ENCODE data around the gene NLRP6. TPM values are rescaled to one million over a fixed set of nuclear protein-coding genes. Genes with fewer than 3 reads are reported as not detected.
"Not testable (repeated sequence)": the region's sequence is repeated elsewhere in the genome, so short reads cannot be mapped to it uniquely, and the experiment has no call there.

NLRP6 gene
- polyA plus RNA-seq, 4 donors: 42.2 to 81.5 (median 58.7) TPM

DNA sequence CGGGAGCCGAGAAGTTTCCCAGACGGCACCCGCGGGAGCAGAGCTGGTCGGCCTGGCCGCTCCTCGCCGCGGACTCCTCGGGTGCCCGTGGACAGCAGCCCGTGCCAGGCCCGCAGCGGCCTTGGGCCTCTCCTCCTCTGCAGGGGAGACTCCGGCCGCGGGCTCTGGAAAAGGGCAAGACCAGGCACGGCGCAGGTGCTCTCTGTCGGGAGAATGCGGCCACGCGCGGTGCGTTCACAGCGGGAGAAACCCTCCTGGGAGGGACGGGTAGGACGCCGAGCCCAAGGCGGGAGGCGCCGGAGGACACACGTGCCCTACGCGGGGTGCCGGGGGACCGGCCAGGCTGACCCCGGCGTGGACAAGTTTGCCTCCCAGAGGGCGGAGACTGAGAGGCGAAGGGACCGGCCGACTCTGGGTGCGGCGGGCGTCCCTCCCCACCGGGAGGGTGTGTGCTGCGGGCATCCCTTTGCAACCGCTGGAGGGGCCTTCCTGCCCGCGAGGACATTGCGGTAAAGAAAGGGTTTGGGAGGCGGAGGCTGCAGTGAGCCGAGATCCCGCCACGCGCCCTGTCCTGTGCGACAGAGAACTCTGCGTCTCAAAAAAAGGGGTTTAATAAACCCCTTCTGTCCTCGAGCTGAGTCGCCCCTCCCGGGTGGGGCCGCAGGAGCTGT is 38.0 kb downstream of the NLRP6 start:
- H3K27me3 ChIP-seq (ENCODE audit: control insufficient read depth in 3 of 3, insufficient read depth in 3 of 3, low read length in 3 of 3): peaks cover 0 to 9% (median 0%) of the 10 kb centered on the region in 3 donors
- FAIRE-seq: no peak
- peak overlapping the region; percentile 47 to 95 (median 83) for H3K27ac ChIP-seq (ENCODE audit: low read depth in 1 of 3, low read length in 2 of 3)
- DNase-seq: peak in 1 of 2 donors; percentile 64
- H3K4me1 ChIP-seq (ENCODE audit: control insufficient read depth in 3 of 3, insufficient read depth in 2 of 3, low read depth in 1 of 3, low read length in 2 of 3): peaks cover 0 to 57% (median 2%) of the 10 kb centered on the region in 3 donors
- peaks cover 0 to 8% (median 0%) of the 10 kb centered on the region in 3 donors for H3K36me3 ChIP-seq (ENCODE audit: control insufficient read depth in 3 of 3, insufficient read depth in 2 of 3, low read depth in 1 of 3, low read length in 3 of 3)
- peak overlapping the region; percentile 34 to 75 (median 67) for H3K4me3 ChIP-seq (ENCODE audit: low read depth in 1 of 3, low read length in 3 of 3)
- H3K9me3 ChIP-seq (ENCODE audit: control insufficient read depth in 2 of 2, insufficient read depth in 1 of 2, low read depth in 1 of 2, low read length in 1 of 2): no peaks in the 10 kb centered on the region
- 4 to 16% (median 8%) methylated on average over 48 to 64 of the region's 64 CpGs for WGBS, 3 donors

DNA sequence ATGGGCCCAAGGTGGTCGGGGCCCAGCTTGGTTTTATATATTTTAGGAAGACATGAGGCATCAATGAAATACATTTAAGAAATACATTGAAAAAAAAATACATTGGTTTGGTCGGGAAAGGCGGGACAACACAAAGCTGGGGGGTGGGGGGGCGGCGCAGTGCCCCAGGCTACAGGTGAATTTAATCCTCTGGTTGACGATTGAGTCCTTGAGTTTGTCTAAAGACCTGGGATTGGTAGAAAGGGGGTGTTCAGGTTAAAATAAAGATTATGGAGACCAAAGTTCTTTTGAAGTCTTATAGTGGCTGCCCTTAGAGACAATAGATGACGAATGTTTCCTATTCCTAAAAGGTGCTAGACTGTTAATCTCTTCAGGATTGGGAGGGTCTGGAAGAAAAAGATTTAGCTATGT is 38.7 kb downstream of the NLRP6 start:
- WGBS, 3 donors: 22 to 45% (median 32%) methylated on average over 7 of the region's 7 CpGs
- Histone ChIP-seq H3K27me3 (ENCODE audit: control insufficient read depth in 3 of 3, insufficient read depth in 3 of 3, low read length in 3 of 3) (peaks cover 0 to 9% (median 0%) of the 10 kb centered on the region in 3 donors), H3K4me3 (ENCODE audit: low read depth in 1 of 3, low read length in 3 of 3) (peak overlapping the region in 2 of 3 donors; percentile 34 to 75), H3K27ac (ENCODE audit: low read depth in 1 of 3, low read length in 2 of 3) (peak overlapping the region in 1 of 3 donors; percentile 95), H3K4me1 (ENCODE audit: control insufficient read depth in 3 of 3, insufficient read depth in 2 of 3, low read depth in 1 of 3, low read length in 2 of 3) (peaks cover 0 to 57% (median 2%) of the 10 kb centered on the region in 3 donors), H3K9me3 (ENCODE audit: control insufficient read depth in 2 of 2, insufficient read depth in 1 of 2, low read depth in 1 of 2, low read length in 1 of 2) (no peaks in the 10 kb centered on the region), H3K36me3 (ENCODE audit: control insufficient read depth in 3 of 3, insufficient read depth in 2 of 3, low read depth in 1 of 3, low read length in 3 of 3) (peaks cover 0 to 8% (median 0%) of the 10 kb centered on the region in 3 donors)
- no peak for FAIRE-seq
- peak in 1 of 2 donors; percentile 48 for DNase-seq

DNA sequence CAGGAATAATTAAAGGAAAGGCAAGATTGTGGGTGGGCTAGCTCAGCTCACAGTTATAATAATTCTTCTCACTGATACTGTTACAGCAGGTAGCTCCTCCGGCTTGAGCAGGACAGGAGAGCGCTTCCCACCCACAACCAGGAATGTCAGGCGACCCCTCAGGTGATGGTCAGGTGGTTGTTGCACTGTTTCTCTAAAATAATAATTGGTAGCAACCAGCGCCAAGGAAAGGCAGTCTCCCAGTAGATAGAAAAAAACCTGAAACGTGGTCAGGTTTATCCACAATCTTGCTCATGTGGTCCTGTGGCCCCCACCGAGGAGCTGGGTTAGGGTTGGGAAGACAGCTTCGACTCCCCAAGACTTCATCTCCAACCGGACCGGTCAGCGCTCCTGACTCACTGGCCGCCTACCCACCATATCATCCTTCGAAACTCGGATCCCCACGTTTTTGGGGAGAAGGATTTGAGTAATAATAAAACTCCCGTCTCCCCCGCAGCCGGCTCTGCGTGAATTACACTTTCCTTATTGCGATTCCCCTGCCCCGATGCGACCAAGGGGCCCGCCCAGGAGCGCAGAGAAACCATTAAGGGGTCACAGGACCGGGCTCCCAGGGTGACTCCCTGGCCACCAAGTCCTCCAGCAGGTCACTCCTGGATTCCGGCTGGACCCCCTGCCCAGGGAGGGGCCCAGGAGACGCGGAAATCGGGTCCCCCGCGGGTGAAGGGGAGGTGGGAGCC is 39.6 kb downstream of the NLRP6 start:
- not testable (repeated sequence) for DNase-seq; H3K27me3 ChIP-seq (ENCODE audit: control insufficient read depth in 3 of 3, insufficient read depth in 3 of 3, low read length in 3 of 3); H3K9me3 ChIP-seq (ENCODE audit: control insufficient read depth in 2 of 2, insufficient read depth in 1 of 2, low read depth in 1 of 2, low read length in 1 of 2); H3K4me3 ChIP-seq (ENCODE audit: low read depth in 1 of 3, low read length in 3 of 3); FAIRE-seq; H3K36me3 ChIP-seq (ENCODE audit: control insufficient read depth in 3 of 3, insufficient read depth in 2 of 3, low read depth in 1 of 3, low read length in 3 of 3)
- H3K27ac ChIP-seq (ENCODE audit: low read depth in 1 of 3, low read length in 2 of 3): peak overlapping the region in 2 of 3 donors; percentile 41 to 59
- peaks cover 0 to 47% (median 2%) of the 10 kb centered on the region in 3 donors for H3K4me1 ChIP-seq (ENCODE audit: control insufficient read depth in 3 of 3, insufficient read depth in 2 of 3, low read depth in 1 of 3, low read length in 2 of 3)
- 23 to 35% (median 33%) methylated on average over 9 to 16 of the region's 30 CpGs for WGBS, 3 donors

GRCh38 chr11:318405-319120 is 40.4 kb downstream of the NLRP6 start:
- 1 to 3% (median 1%) methylated on average over 9 to 16 of the region's 79 CpGs for WGBS, 3 donors
- FAIRE-seq; DNase-seq; H3K9me3 ChIP-seq (ENCODE audit: control insufficient read depth in 2 of 2, insufficient read depth in 1 of 2, low read depth in 1 of 2, low read length in 1 of 2); H3K27me3 ChIP-seq (ENCODE audit: control insufficient read depth in 3 of 3, insufficient read depth in 3 of 3, low read length in 3 of 3); H3K36me3 ChIP-seq (ENCODE audit: control insufficient read depth in 3 of 3, insufficient read depth in 2 of 3, low read depth in 1 of 3, low read length in 3 of 3): not testable (repeated sequence)
- peaks cover 0 to 40% (median 0%) of the 10 kb centered on the region in 3 donors for H3K4me1 ChIP-seq (ENCODE audit: control insufficient read depth in 3 of 3, insufficient read depth in 2 of 3, low read depth in 1 of 3, low read length in 2 of 3)
- H3K27ac ChIP-seq (ENCODE audit: low read depth in 1 of 3, low read length in 2 of 3): peak overlapping the region in 2 of 3 donors; percentile 53 to 85
- H3K4me3 ChIP-seq (ENCODE audit: low read depth in 1 of 3, low read length in 3 of 3): peak overlapping the region; percentile 42 to 76 (median 64)

DNA sequence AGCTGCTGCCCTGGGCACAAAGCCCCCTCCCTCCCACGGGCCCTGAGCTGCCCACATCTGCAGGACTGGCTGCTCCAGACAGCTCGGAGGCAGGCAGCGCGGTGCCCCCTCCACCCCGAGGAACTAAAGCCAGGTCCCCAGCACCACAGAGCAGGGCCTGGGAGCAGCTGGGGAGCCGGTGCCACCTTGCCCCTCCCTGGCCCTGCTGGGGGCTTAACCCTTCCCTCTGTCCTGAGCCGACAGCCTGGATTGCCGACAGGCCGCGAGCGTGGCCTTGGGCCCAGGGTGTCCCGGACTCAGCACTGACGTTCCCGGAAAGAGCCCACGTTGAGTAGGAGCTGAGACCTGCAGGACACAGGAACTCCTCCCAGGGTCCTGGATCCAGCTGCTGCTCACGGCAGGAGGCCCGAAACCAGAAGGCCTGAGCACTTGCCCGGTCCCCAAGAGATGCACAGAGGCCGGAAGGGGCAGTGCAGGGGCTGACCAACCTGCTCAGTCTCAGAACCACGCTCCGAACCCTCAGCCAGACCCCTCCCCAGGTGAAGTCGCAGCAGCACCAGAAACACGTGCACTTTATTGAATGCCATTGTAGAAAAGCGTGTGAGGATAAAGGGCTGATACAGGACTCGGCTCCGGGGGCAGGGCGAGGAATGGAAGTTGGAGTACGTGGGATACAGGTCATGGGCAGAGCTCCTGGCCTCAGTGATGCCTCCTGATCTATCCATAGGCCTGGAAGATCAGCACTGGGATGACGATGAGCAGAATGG is 41.1 kb downstream of the NLRP6 start:
- H3K36me3 ChIP-seq (ENCODE audit: control insufficient read depth in 3 of 3, insufficient read depth in 2 of 3, low read depth in 1 of 3, low read length in 3 of 3); H3K9me3 ChIP-seq (ENCODE audit: control insufficient read depth in 2 of 2, insufficient read depth in 1 of 2, low read depth in 1 of 2, low read length in 1 of 2); FAIRE-seq; H3K27me3 ChIP-seq (ENCODE audit: control insufficient read depth in 3 of 3, insufficient read depth in 3 of 3, low read length in 3 of 3): not testable (repeated sequence)
- 5 to 12% (median 10%) methylated on average over 17 to 20 of the region's 29 CpGs for WGBS, 3 donors
- Histone ChIP-seq H3K4me3 (ENCODE audit: low read depth in 1 of 3, low read length in 3 of 3) (peak overlapping the region; percentile 42 to 76 (median 64)), H3K27ac (ENCODE audit: low read depth in 1 of 3, low read length in 2 of 3) (peak overlapping the region in 2 of 3 donors; percentile 85 to 87), H3K4me1 (ENCODE audit: control insufficient read depth in 3 of 3, insufficient read depth in 2 of 3, low read depth in 1 of 3, low read length in 2 of 3) (peaks cover 0 to 36% (median 0%) of the 10 kb centered on the region in 3 donors)
- peak in 1 of 2 donors; percentile 60 for DNase-seq

DNA sequence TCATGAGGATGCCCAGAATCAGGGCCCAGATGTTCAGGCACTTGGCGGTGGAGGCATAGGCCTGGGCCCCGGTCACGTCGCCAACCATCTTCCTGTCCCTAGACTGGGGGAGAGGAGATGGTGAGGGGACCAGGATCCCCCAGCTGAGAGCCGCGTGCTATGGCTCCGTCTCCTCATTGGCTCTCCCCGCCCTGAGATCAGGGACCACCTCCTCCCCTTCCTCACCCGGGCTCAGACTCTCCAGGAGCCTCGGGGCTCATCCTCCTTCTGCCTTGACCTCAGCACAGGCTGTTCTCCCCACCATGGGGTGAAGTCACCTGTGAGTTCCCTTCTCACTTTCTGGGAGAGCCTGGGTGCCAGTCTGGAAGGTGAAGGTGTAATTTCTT is 41.7 kb downstream of the NLRP6 start:
- not testable (repeated sequence) for H3K9me3 ChIP-seq (ENCODE audit: control insufficient read depth in 2 of 2, insufficient read depth in 1 of 2, low read depth in 1 of 2, low read length in 1 of 2); H3K27me3 ChIP-seq (ENCODE audit: control insufficient read depth in 3 of 3, insufficient read depth in 3 of 3, low read length in 3 of 3); H3K36me3 ChIP-seq (ENCODE audit: control insufficient read depth in 3 of 3, insufficient read depth in 2 of 3, low read depth in 1 of 3, low read length in 3 of 3); FAIRE-seq; DNase-seq
- 15 to 48% (median 17%) methylated on average over 3 to 10 of the region's 10 CpGs for WGBS, 3 donors
- Histone ChIP-seq H3K4me1 (ENCODE audit: control insufficient read depth in 3 of 3, insufficient read depth in 2 of 3, low read depth in 1 of 3, low read length in 2 of 3) (peaks cover 0 to 41% (median 0%) of the 10 kb centered on the region in 3 donors), H3K27ac (ENCODE audit: low read depth in 1 of 3, low read length in 2 of 3) (peak overlapping the region in 2 of 3 donors; percentile 85 to 87), H3K4me3 (ENCODE audit: low read depth in 1 of 3, low read length in 3 of 3) (peak overlapping the region in 2 of 3 donors; percentile 30 to 76)

GRCh38 chr11:324156-324555 is 45.9 kb downstream of the NLRP6 start:
- no peak overlapping the region for H3K4me3 ChIP-seq (ENCODE audit: low read depth in 1 of 3, low read length in 3 of 3)
- no peaks in the 10 kb centered on the region for H3K9me3 ChIP-seq (ENCODE audit: control insufficient read depth in 2 of 2, insufficient read depth in 1 of 2, low read depth in 1 of 2, low read length in 1 of 2)
- H3K4me1 ChIP-seq (ENCODE audit: control insufficient read depth in 3 of 3, insufficient read depth in 2 of 3, low read depth in 1 of 3, low read length in 2 of 3): peaks cover 0 to 38% (median 11%) of the 10 kb centered on the region in 3 donors
- H3K36me3 ChIP-seq (ENCODE audit: control insufficient read depth in 3 of 3, insufficient read depth in 2 of 3, low read depth in 1 of 3, low read length in 3 of 3): peaks cover 0 to 3% (median 0%) of the 10 kb centered on the region in 3 donors
- FAIRE-seq (no peak), DNase-seq (no peak)
- peak overlapping the region in 2 of 3 donors; percentile 76 to 79 for H3K27ac ChIP-seq (ENCODE audit: low read depth in 1 of 3, low read length in 2 of 3)
- WGBS, 3 donors: 67 to 80% (median 73%) methylated on average over 11 of the region's 11 CpGs
- H3K27me3 ChIP-seq (ENCODE audit: control insufficient read depth in 3 of 3, insufficient read depth in 3 of 3, low read length in 3 of 3): no peaks in the 10 kb centered on the region

All from small intestine (tissue), 7 donors.